ENCODE data around the gene TMEM132A. TPM values are rescaled to one million over a fixed set of nuclear protein-coding genes. Genes with fewer than 3 reads are reported as not detected.

Gene TMEM132A
- total RNA-seq, 4 donors from 2014 or later, result 2.9 to 11.3 (median 6.7) TPM

DNA sequence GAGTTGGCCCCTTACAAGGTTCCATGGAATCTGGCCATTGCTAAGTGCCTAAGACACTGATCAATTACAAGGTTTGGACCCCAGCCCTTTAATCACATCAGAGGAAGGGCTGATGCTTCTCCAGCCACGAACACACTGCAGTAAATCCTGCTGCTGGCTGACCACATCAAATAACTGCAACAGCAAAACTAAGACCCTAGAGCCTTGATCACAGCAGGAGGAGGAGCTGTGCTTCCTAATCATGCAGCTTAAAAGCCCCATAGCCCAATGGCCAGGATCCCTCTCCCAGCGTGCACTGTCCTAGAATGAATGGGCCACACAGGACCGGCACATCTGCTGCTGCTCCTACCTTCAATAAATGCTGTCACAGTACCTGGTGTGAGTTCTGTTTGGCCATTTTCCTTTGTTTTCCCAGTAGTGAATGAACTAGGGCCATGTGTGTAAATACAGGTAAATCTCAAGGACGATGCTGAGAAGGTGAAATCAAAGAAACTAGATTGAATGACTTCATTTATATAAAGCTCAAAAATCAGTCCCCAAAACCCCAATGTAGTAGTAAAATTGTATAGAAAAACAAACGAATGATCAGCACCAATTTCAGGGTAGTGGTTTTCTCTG is 44.2 kb upstream of the TMEM132A start:
- no peak for ATAC-seq (ENCODE audit: low FRiP score)
- DNase-seq (ENCODE audit: low spot score), result no peak
- TF ChIP-seq, protein P1, sequence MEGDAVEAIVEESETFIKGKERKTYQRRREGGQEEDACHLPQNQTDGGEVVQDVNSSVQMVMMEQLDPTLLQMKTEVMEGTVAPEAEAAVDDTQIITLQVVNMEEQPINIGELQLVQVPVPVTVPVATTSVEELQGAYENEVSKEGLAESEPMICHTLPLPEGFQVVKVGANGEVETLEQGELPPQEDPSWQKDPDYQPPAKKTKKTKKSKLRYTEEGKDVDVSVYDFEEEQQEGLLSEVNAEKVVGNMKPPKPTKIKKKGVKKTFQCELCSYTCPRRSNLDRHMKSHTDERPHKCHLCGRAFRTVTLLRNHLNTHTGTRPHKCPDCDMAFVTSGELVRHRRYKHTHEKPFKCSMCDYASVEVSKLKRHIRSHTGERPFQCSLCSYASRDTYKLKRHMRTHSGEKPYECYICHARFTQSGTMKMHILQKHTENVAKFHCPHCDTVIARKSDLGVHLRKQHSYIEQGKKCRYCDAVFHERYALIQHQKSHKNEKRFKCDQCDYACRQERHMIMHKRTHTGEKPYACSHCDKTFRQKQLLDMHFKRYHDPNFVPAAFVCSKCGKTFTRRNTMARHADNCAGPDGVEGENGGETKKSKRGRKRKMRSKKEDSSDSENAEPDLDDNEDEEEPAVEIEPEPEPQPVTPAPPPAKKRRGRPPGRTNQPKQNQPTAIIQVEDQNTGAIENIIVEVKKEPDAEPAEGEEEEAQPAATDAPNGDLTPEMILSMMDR (IDR thresholded peaks at IDR 0.05), result no peak

DNA sequence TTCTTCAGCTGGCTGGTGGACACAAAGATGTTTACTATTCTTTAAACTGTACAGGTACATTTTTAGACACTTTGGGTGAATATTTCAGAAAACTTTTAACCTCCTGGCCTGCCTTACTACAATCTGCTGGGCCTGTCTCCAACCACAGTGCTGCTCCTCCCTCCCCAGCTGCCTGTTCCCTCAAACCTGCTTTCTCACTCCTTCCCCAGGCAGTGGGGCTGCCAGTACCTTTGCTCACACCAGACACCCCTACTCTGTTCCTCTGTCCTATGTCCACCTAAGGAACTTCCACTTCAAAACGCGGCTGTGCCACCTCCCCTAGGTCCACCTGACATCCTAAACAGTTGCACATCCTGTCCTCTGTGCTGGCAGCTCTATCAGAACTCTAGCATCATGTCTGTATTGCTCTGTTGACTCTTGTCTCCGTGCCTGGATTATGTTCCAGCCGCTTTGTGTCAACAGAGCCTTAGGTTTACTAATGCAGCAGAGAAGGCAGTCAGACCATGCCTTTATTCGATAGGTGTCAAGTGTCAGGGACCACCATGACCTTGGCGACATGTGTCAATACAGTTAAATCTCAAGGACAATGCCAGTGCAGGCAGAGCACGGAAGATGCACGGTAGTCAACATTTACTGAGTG is 43.5 kb upstream of the TMEM132A start:
- ATAC-seq (ENCODE audit: low FRiP score), result no peak
- no peak for DNase-seq (ENCODE audit: low spot score)
- TF ChIP-seq, protein P1 (IDR thresholded peaks at IDR 0.05), result no peak

DNA sequence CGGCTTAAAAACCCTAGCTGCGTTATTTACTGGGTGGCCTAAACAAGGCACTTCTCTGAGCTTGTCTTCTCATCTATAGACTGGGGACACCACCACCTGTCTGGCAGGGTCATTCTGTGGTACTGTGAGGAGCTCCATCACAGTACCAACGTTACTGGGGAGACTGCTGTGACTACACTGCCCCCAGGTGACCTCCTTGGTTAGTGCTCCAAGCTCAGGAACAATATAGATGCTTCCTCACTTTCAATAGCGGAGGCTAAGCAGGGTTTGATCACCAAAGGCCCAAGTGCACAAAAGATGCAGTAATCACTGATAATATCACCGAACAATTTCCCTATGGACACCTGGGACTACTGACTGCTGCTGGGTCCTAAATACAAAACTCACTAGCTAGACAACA is 36.7 kb upstream of the TMEM132A start:
- TF ChIP-seq, protein P1 (IDR thresholded peaks at IDR 0.05), result no peak
- DNase-seq (ENCODE audit: low spot score) (no peak), ATAC-seq (ENCODE audit: low FRiP score) (no peak)

DNA sequence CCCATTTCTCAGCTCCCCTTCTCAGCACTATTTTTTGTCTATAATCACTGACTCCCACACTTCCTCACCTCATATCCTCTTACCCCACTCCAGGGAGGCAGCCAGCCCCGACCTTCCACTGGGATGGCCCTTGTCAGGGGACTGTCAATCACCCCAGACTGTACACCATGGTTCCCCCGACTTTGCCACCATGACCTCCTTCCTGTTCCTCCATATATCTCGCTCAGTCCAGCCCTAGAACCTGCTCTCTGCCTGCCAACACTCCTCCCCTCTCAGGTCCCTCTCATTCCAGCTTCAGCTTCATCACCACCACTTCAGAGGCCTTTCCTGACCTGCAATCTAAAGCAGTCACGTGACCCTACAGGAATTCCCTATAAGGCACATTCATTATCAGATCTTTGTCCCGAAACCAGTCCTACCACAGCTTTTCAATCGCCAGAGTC is 34.4 kb upstream of the TMEM132A start:
- ATAC-seq (ENCODE audit: low FRiP score), result no peak

DNA sequence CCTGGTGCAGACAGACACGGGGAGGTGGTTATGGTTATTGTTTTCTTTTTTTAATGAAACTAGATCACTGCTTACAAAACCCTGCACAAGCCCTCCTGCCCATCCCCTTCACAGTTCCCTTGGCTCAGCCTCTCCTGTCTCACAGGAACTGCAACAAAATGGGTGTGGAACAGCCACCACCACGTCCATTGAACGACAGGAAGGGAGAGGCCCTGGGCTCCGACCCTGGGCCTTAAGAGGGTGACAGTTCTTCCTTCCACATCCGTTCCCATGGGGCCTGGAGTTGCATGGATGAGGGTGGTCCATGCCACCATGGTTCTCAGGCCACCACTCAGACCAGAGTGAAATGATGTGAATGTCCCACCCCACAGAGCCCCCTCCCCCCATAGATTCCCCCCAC is 33.6 kb upstream of the TMEM132A start:
- DNase-seq (ENCODE audit: low spot score) (no peak), ATAC-seq (ENCODE audit: low FRiP score) (no peak)
- TF ChIP-seq, protein P1 (IDR thresholded peaks at IDR 0.05), result no peak

More for the DNA sequence above, 34.4 kb upstream of the TMEM132A start:
- DNase-seq (ENCODE audit: low spot score), result no peak
- TF ChIP-seq, protein P1 (IDR thresholded peaks at IDR 0.05), result no peak

DNA sequence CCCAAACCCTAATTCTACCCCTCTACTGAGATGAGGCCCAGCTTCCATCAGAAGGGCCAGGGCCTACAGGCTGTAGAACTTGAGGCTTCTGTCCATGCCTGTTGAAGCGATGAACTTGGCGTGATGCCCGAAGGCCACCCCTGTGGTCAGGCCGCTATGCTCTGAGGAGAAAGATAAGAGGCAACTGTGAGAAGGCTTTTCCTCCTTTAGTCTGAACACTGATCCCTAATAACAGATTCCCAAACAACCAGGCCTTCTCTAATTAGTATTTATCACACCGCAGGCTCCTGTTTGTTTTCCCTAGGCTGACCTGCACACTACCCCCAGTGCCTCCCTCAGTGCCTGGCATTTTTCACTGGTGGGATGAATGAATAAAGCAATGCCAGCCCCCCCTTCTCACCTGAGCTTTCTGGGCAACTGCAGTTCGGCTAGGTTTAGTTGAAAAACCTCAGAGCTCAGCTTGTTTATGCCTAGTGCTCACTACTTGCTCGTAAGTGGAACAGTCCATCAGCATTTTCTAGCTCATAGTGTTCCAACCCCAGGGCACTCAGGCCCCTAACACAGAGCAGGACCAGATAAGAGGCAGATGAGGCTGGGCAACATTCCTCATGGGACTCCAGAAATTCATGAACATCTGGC is 33.0 kb upstream of the TMEM132A start:
- TF ChIP-seq, protein P1 (IDR thresholded peaks at IDR 0.05), result no peak
- no peak for DNase-seq (ENCODE audit: low spot score)
- no peak for ATAC-seq (ENCODE audit: low FRiP score)

All from omental fat pad (tissue), 4 donors.